Activated effector memory CD4-positive, alpha-beta T cell treated with anti-CD3 and anti-CD28 coated beads, Interleukin-2, amount 50 U/mL, for 16 hours (primary cell): ENCODE data around the gene SOX8.
A peak's percentile ranks its signal among the peaks of the same experiment; 100 is the strongest.

Source experiments
- DNase-seq: peaks from one replicate; pipeline ENCODE4 v3.0.0-alpha.2; 2020

SOX8 gene

GRCh38 chr16:1009358-1010150 lies 28.0 kb downstream of the SOX8 start:
- DNase-seq = no peak

- no peak for DNase-seq
Observed at GRCh38 chr16:1010251-1010650, 28.7 kb downstream of the SOX8 start.

GRCh38 chr16:1010815-1011214 lies 29.2 kb downstream of the SOX8 start:
- no peak for DNase-seq

- no peak for DNase-seq
Observed at GRCh38 chr16:1011316-1012082, 29.9 kb downstream of the SOX8 start.

GRCh38 chr16:1012135-1012534 lies 30.6 kb downstream of the SOX8 start:
- no peak for DNase-seq

- DNase-seq = no peak
Observed at GRCh38 chr16:1012722-1013592, 31.4 kb downstream of the SOX8 start.

GRCh38 chr16:1013593-1013900 lies 32.0 kb downstream of the SOX8 start:
- no peak for DNase-seq

- DNase-seq = no peak
Observed at GRCh38 chr16:1014221-1014620, 32.7 kb downstream of the SOX8 start.

GRCh38 chr16:1014771-1015495 lies 33.4 kb downstream of the SOX8 start:
- no peak for DNase-seq

GRCh38 chr16:1018447-1019198 lies 37.1 kb downstream of the SOX8 start:
- no peak for DNase-seq

GRCh38 chr16:1019231-1020090 lies 37.9 kb downstream of the SOX8 start:
- no peak for DNase-seq

GRCh38 chr16:1020091-1020399 lies 38.5 kb downstream of the SOX8 start:
- no peak for DNase-seq

GRCh38 chr16:1020591-1020990 lies 39.0 kb downstream of the SOX8 start:
- DNase-seq = no peak

- no peak for DNase-seq
Observed at GRCh38 chr16:1021553-1022160, 40.1 kb downstream of the SOX8 start.

- DNase-seq = no peak
Observed at GRCh38 chr16:1022466-1022865, 40.9 kb downstream of the SOX8 start.

GRCh38 chr16:1024138-1024537 lies 42.6 kb downstream of the SOX8 start:
- no peak for DNase-seq

- peak; percentile 73 for DNase-seq
Observed at GRCh38 chr16:1025183-1025809, 43.7 kb downstream of the SOX8 start.

GRCh38 chr16:1026057-1026783 lies 44.6 kb downstream of the SOX8 start:
- DNase-seq = no peak

- DNase-seq = no peak
Observed at GRCh38 chr16:1026784-1027500, 45.4 kb downstream of the SOX8 start.
